ENCODE results near the gene DMXL1.
"Not testable (repeated sequence)": the region's sequence is repeated elsewhere in the genome, so short reads cannot be mapped to it uniquely, and the experiment has no call there.

The DMXL1 gene

GRCh38 chr5:119218830-119219782 is 148.2 kb downstream of the DMXL1 start:
- no peak for DNase-seq

GRCh38 chr5:119220576-119221197 is 149.8 kb downstream of the DMXL1 start:
- no peak for DNase-seq

GRCh38 chr5:119221330-119221729 is 150.4 kb downstream of the DMXL1 start:
- DNase-seq: no peak

- DNase-seq: no peak
These were observed 159.1 kb downstream of the DMXL1 start for GRCh38 chr5:119229950-119230349.

GRCh38 chr5:119238265-119239118 is 167.6 kb downstream of the DMXL1 start:
- DNase-seq: no peak

GRCh38 chr5:119239119-119239417 is 168.2 kb downstream of the DMXL1 start:
- DNase-seq: no peak

- DNase-seq: not testable (repeated sequence)
These were observed 168.9 kb downstream of the DMXL1 start for GRCh38 chr5:119239826-119240225.

GRCh38 chr5:119243888-119244287 is 173.0 kb downstream of the DMXL1 start:
- DNase-seq: no peak

- no peak for DNase-seq
These were observed 180.3 kb downstream of the DMXL1 start for GRCh38 chr5:119250946-119251901.

- DNase-seq: no peak
These were observed 184.9 kb downstream of the DMXL1 start for GRCh38 chr5:119255571-119256356.

- no peak for DNase-seq
These were observed 186.7 kb downstream of the DMXL1 start for GRCh38 chr5:119257613-119258012.

GRCh38 chr5:119263639-119264038 is 192.8 kb downstream of the DMXL1 start:
- no peak for DNase-seq

- DNase-seq: no peak
These were observed 193.3 kb downstream of the DMXL1 start for GRCh38 chr5:119264186-119264585.

- peak; percentile 69 for DNase-seq
These were observed 197.1 kb downstream of the DMXL1 start for GRCh38 chr5:119267958-119268386.

- DNase-seq: peak; percentile 87
These were observed 197.6 kb downstream of the DMXL1 start for GRCh38 chr5:119268387-119269060.

- DNase-seq: peak; percentile 29
These were observed 198.4 kb downstream of the DMXL1 start for GRCh38 chr5:119269061-119269944.

GRCh38 chr5:119270121-119270565 is 199.3 kb downstream of the DMXL1 start:
- no peak for DNase-seq

GRCh38 chr5:119270960-119271757 is 200.3 kb downstream of the DMXL1 start:
- no peak for DNase-seq
